GM19455 (cell line): Measurements from ENCODE around the gene RPL13.

Experiments used
- ATAC-seq: cut with Tn5 transposase; IDR thresholded peaks from one replicate; pipeline ENCODE4 v1.9.1; 2021; ENCODE audit not compliant: unreplicated experiment

The RPL13 gene

DNA sequence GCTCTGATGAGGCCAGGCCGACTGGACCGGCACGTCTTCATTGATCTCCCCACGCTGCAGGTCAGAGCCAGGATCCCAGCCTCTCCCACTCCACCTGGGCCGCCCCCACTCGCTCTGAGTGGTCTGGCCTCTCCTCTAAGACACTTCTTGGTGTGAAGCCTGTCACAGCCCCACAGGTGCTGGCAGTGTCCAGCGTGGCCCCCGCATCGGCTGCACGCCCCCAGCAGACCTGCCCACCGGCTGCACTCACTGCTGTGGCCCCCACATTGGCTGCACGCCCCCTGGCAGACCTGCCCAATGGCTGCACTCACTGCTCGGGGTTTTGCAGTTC is 15.8 kb upstream of the RPL13 start:
- ATAC-seq: no peak

- ATAC-seq: no peak
Observed at GRCh38 chr16:89545044-89545830, 15.2 kb upstream of the RPL13 start.

- no peak for ATAC-seq
Observed at GRCh38 chr16:89545831-89546574, 14.5 kb upstream of the RPL13 start.

DNA sequence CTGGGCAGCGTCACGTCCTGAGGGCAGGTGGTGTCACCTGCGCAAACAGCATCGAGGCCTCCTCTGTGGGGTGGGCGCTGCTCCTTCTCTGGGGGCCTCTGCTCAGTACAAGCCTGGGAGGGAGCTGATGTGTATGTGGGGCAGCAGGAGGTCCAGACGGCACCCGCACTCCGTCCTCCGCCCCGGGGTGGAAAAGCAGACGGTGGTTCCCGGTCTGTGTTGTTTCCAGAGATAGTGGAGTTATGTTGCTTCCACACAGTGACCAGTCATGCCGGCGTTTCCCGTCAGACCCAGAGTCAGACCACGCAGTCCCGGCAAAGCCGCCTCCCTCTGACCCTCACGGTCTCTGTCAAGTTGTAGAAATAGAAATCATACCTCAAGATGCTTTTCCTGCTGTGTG is 13.7 kb upstream of the RPL13 start:
- no peak for ATAC-seq

DNA sequence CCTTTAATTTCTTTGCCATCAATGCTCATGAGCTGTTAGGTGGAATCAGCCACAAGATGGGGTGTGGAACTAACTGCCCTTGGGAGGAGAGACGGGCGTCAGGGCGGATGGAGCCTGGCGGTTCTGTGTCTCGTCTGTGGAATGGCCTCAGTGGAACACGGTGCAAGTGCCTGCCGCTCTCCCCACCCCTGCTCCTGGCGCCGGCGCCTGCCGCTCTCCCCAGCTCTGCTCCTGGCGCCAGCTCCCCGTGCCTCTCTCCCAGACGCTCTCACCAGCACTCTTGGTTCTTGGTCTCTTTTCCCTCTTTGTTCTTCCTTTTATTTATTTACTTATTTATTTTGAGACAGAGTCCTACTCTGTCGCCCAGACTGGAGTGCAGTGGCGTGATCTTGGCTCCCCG is 13.2 kb upstream of the RPL13 start:
- no peak for ATAC-seq

DNA sequence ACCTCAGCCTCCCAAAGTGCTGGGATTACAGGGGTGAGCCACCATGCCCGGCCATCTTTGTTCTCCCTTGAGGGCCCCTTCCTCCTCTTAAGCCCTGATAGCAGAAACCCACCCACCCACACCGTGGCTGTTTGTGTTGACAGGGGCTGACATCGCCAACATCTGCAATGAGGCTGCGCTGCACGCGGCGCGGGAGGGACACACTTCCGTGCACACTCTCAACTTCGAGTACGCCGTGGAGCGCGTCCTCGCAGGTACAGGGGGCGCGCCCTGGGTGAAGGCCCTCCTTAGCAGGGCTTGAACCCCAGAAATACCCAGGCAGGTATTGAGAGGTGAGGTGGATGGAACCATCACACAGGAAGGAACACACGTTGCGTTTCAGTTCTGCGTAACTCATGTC is 12.6 kb upstream of the RPL13 start:
- ATAC-seq: no peak

DNA sequence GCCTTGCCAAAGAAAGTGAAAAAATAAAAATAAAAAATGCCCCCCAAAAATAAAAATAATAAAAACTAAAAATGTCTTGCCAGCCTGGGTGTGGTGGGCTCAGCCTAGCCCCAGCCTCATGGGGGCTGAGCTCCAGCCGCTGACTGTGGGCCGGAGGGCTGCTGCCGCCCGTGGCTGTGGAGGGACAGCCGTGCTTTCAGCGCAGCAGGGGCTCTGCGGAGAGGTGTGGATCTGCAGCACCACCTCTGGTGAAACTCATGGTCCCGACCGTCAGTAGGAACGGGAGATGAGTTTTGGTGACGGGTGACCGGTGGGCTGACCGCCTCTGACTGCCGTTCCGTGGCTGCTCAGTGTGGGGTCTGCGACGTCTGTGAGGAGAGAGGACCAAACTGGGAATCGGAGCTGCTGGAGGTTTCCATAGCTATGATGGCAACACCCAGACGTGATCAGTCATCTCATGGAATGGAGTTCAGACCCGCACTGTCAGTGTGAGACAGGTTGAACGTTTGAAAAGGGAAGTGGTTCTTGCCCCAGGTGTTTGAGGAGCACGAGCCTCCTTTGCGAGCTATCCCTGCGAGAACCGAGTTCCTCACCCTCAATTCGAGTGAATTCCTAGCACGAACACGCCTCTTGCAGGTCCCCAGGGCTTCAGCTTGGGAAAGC is 12.0 kb upstream of the RPL13 start:
- ATAC-seq: no peak

GRCh38 chr16:89549007-89549700 is 11.3 kb upstream of the RPL13 start:
- no peak for ATAC-seq

DNA sequence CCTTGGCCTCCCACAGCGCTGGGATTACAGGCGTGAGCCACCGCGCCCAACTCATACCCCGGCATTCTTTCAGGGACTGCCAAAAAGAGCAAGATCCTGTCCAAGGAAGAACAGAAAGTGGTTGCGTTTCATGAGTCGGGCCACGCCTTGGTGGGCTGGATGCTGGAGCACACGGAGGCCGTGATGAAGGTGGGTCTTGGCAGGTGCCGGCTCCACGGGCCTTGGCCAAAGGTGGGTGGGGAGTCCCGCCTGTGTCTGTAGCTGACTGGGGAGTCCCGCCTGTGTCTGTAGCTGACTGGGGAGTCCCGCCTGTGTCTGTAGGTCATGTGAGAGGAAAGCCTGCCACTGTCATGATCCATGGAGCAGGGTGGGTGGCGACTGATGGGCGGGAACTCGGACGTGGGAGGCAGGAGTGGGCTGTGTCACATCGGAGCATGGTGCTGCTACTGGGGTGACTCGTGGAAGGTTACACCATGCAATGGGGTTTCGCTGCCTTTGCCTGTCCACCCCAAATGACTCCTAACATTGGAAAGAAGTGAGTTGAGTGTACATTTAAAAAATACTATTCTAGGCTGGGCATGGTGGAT is 10.0 kb upstream of the RPL13 start:
- ATAC-seq: no peak

GRCh38 chr16:89552329-89552728 is 8.2 kb upstream of the RPL13 start:
- ATAC-seq: no peak

DNA sequence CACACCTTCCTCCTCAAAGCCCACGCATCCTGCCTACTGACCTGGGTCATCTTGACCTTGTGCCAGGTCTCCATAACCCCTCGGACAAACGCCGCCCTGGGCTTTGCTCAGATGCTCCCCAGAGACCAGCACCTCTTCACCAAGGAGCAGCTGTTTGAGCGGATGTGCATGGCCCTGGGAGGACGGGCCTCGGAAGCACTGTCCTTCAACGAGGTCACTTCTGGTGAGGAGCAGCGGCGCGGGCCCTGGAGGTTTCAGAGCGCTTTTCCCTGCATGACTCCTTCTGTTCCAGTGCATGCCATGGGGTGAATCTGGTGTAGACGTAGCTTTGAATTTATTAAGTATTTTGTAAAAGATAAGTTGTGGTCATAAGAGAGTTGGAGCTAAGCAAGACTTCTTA is 7.6 kb upstream of the RPL13 start:
- ATAC-seq: no peak

DNA sequence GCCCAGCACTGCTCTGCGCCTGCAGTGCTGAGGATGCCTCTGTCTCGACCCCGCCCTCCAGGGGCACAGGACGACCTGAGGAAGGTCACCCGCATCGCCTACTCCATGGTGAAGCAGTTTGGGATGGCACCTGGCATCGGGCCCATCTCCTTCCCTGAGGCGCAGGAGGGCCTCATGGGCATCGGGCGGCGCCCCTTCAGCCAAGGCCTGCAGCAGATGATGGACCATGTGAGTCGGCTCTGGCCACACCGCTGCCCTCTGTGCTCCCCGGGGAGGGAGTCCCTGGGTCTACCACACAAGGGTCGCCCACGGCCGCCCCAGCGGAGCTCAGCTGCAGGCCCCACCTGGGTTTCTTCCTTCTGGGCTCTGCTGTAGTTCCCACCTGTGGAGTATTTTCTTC is 6.7 kb upstream of the RPL13 start:
- ATAC-seq: no peak

GRCh38 chr16:89554343-89554742 is 6.1 kb upstream of the RPL13 start:
- ATAC-seq: no peak

DNA sequence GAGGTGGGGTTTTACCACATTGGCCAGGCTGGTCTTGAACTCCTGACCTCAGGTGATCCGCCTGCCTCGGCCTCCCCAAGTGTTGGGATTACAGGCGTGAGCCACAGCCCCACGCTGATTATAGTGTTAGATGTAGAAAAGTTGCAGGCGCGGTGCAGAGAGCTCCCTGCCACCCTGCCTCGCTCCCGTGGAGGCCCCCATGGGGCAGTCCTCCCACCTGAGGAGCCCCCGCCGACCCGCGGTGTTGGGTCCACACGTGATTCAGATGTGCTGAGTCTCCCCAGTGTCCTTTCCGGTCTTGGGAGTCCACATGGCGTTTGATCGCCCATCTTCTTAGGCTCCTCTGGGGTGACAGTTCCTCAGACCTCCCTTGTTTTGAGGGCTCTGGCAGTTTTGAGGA is 5.2 kb upstream of the RPL13 start:
- no peak for ATAC-seq

DNA sequence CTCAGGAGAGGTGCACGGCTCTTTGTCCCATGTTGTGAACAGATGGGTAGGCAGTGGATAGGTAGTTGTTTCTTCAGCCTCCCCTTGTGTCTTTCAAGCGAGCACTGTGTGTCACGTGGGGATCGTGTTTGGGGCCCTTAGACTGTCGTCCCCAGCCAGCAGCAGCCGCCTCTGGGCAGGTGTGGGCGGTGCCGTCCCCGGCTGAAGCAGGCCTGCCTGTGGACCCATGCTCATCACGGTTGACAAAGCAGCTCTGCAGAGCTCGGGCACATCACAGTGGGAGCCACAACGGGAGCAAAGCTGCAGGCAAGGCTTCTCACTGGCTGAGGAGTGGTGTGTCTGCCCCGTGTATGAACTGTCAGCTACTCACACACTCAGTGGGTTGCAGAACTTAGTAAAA is 4.7 kb upstream of the RPL13 start:
- no peak for ATAC-seq

- ATAC-seq: no peak
Observed at GRCh38 chr16:89556750-89557689, 3.5 kb upstream of the RPL13 start.

DNA sequence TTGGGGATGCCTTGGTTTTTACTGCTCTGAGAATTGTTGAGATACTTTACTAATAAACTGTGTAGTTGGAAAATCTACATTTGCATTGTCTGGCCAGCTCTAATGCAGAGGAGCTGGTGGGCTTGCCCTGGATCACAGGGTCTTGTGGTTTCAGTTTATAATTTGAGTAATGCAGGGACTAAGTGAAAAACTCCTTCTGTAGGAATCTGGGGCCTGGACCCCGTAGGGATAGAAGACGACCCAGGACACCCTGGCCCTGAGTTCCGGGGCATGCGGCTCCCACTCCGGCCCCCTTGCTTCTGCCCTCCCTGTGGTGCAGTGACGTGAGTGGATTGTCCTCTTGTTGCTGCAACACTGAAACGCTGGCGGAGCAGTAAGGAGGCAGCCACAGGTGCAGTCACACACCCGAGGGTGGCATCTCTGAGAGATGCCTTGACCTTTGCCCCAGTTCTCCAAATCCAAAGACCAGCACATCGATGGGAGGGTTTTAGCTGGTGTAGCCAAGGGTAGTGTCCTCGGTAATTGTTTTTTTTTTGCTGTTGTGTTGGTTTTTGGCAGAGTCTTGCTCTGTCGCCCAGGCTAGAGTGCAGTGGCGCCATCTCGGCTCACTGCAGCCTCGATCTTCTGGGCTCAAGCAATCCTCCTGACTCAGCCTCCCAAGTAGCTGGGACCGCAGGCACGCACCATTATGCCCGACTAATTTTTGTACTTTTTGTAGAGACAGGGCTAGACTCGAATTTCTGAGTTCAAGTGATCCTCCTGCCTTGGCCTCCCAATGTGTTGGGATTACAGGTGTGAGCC is 2.6 kb upstream of the RPL13 start:
- no peak for ATAC-seq

GRCh38 chr16:89561142-89561883 is 831 bp downstream of the RPL13 start:
- no peak for ATAC-seq
